ENCODE results near the gene OSBPL8. TPM values are rescaled to one million over a fixed set of nuclear protein-coding genes. Genes with fewer than 3 reads are reported as not detected.

OSBPL8 gene
- total RNA-seq, 3 donors from 2014 or later (not counting 1 experiment from before 2014, with no cell fraction given): 133 to 154 (median 138) TPM

DNA sequence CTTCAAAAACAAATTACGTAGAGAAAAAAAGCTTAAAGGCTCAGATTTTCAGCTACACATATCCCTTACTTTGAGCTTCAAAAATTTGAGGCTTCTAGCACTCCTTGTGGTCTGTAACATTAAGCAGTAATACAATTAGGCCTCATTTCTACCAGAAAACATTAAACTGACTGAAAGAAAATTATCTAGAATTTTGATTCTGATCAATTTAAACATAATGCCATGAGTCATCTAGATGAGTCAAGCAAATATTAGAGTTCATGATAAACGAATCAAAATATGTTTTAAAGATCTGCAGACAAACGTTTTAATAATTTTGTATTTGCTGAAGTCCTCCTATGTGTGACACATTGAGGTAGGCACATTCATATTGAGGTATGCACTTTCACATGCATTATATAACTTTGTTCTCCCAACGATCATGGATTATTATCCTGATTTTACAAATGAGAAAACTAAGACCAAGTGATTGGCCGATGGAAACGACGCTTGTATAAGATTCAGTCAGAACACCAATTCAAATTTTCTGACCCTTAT, 4.3 kb downstream of the OSBPL8 start:
- H3K27me3 Mint-ChIP-seq (ENCODE audit: low read depth in 2 of 2): no peaks in the 10 kb centered on the region
- DNase-seq (peak in 1 of 2 donors; percentile 32), ATAC-seq (no peak)
- H3K27ac ChIP-seq (ENCODE audit: low read length): no peak overlapping the region
- H3K27me3 ChIP-seq (ENCODE audit: control insufficient read depth, insufficient read depth, low read length): no peaks in the 10 kb centered on the region
- H3K4me3 Mint-ChIP-seq: peak overlapping the region; percentile 55
- H3K4me1 Mint-ChIP-seq: peaks cover 49 to 60% of the 10 kb centered on the region in 2 donors
- intact Hi-C loops (cut with micrococcal nuclease): no loop called here
- 91% methylated on average over 7 of the region's 7 CpGs for WGBS (ENCODE audit: insufficient coverage)
- no peaks in the 10 kb centered on the region for H3K36me3 ChIP-seq (ENCODE audit: control insufficient read depth, insufficient read depth, low read length)
- peak overlapping the region; percentile 63 to 75 for H3K27ac Mint-ChIP-seq
- H3K9me3 ChIP-seq (ENCODE audit: control insufficient read depth, insufficient read depth, low read length): no peaks in the 10 kb centered on the region
- H3K36me3 Mint-ChIP-seq: no peaks in the 10 kb centered on the region
- no peak overlapping the region for H3K4me3 ChIP-seq (ENCODE audit: low read length)
- H3K4me1 ChIP-seq (ENCODE audit: control insufficient read depth, insufficient read depth, low read length): peaks cover 29% of the 10 kb centered on the region
- no peaks in the 10 kb centered on the region for H3K9me3 Mint-ChIP-seq
- TF ChIP-seq, protein P1, sequence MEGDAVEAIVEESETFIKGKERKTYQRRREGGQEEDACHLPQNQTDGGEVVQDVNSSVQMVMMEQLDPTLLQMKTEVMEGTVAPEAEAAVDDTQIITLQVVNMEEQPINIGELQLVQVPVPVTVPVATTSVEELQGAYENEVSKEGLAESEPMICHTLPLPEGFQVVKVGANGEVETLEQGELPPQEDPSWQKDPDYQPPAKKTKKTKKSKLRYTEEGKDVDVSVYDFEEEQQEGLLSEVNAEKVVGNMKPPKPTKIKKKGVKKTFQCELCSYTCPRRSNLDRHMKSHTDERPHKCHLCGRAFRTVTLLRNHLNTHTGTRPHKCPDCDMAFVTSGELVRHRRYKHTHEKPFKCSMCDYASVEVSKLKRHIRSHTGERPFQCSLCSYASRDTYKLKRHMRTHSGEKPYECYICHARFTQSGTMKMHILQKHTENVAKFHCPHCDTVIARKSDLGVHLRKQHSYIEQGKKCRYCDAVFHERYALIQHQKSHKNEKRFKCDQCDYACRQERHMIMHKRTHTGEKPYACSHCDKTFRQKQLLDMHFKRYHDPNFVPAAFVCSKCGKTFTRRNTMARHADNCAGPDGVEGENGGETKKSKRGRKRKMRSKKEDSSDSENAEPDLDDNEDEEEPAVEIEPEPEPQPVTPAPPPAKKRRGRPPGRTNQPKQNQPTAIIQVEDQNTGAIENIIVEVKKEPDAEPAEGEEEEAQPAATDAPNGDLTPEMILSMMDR (IDR thresholded peaks at IDR 0.05): no peak

- DNase-seq (no peak), ATAC-seq (no peak)
- TF ChIP-seq, protein P1 (IDR thresholded peaks at IDR 0.05): no peak
- WGBS (ENCODE audit: insufficient coverage): no CpG with 5 or more reads among the region's 2 CpGs
- H3K4me3 ChIP-seq (ENCODE audit: low read length): no peak overlapping the region
- H3K27me3 ChIP-seq (ENCODE audit: control insufficient read depth, insufficient read depth, low read length): no peaks in the 10 kb centered on the region
- H3K4me3 Mint-ChIP-seq: no peak overlapping the region
- H3K27me3 Mint-ChIP-seq (ENCODE audit: low read depth in 2 of 2): no peaks in the 10 kb centered on the region
- peaks cover 56 to 63% of the 10 kb centered on the region in 2 donors for H3K4me1 Mint-ChIP-seq
- peak overlapping the region; percentile 63 to 75 for H3K27ac Mint-ChIP-seq
- H3K4me1 ChIP-seq (ENCODE audit: control insufficient read depth, insufficient read depth, low read length): peaks cover 25% of the 10 kb centered on the region
- intact Hi-C loops (cut with micrococcal nuclease): no loop called here
- H3K36me3 ChIP-seq (ENCODE audit: control insufficient read depth, insufficient read depth, low read length): no peaks in the 10 kb centered on the region
- no peaks in the 10 kb centered on the region for H3K36me3 Mint-ChIP-seq
- H3K27ac ChIP-seq (ENCODE audit: low read length): peak overlapping the region; percentile 29
- no peaks in the 10 kb centered on the region for H3K9me3 ChIP-seq (ENCODE audit: control insufficient read depth, insufficient read depth, low read length)
- H3K9me3 Mint-ChIP-seq: no peaks in the 10 kb centered on the region
Observed at GRCh38 chr12:76554405-76555230, 5.0 kb downstream of the OSBPL8 start.

DNA sequence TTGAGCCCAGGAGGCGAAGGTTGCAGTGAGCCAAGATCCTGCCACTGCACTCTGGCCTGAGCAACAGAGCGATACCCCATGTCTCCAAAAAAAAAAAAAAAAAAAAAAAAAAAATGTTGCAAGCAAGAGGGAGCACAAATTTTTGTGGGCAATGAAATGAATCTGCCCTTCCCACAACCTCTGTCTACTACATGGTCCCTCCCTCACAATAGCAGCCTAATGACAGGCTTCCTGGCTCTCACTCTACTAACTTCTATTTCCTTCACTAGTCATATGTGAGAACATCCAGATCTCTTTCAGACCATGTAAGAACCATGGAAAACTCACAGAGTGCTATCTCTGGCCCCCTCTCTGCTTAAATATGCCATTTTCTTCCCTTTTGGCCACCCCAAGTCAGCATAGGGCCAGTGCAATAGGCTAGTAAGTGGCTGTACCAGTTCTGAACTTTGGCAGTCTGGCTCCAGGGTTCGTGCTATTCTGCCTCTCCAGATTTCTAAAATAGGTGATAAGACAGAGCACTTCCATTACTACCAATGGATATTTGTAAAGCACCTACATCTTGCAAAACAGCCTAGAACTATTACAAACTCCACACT, 7.1 kb downstream of the OSBPL8 start:
- no peaks in the 10 kb centered on the region for H3K27me3 Mint-ChIP-seq (ENCODE audit: low read depth in 2 of 2)
- H3K27ac ChIP-seq (ENCODE audit: low read length): no peak overlapping the region
- H3K4me1 Mint-ChIP-seq: peaks cover 67 to 75% of the 10 kb centered on the region in 2 donors
- H3K9me3 Mint-ChIP-seq: no peaks in the 10 kb centered on the region
- no peak for ATAC-seq
- no peak overlapping the region for H3K4me3 ChIP-seq (ENCODE audit: low read length)
- H3K36me3 Mint-ChIP-seq: no peaks in the 10 kb centered on the region
- H3K27ac Mint-ChIP-seq: no peak overlapping the region
- H3K36me3 ChIP-seq (ENCODE audit: control insufficient read depth, insufficient read depth, low read length): no peaks in the 10 kb centered on the region
- H3K27me3 ChIP-seq (ENCODE audit: control insufficient read depth, insufficient read depth, low read length): no peaks in the 10 kb centered on the region
- H3K9me3 ChIP-seq (ENCODE audit: control insufficient read depth, insufficient read depth, low read length): no peaks in the 10 kb centered on the region
- peaks cover 25% of the 10 kb centered on the region for H3K4me1 ChIP-seq (ENCODE audit: control insufficient read depth, insufficient read depth, low read length)
- H3K4me3 Mint-ChIP-seq: no peak overlapping the region
- intact Hi-C loops (cut with micrococcal nuclease): no loop called here
- TF ChIP-seq, protein P1 (IDR thresholded peaks at IDR 0.05): no peak
- 93% methylated on average over 3 of the region's 3 CpGs for WGBS (ENCODE audit: insufficient coverage)
- no peak for DNase-seq

Data from natural killer cell (primary cell).